NB4 (cell line): ENCODE measurements around the gene HS6ST3.

ENCODE experiments used
- MYC ChIP-seq: IDR thresholded peaks from 2 replicates; pipeline ENCODE4 v1.6.1; 2011; ENCODE audit warnings: low read depth, low read length
- POLR2A ChIP-seq: IDR thresholded peaks from 2 replicates; pipeline ENCODE4 v1.6.1; 2011; ENCODE audit warnings: mild to moderate bottlenecking; ENCODE audit not compliant: insufficient read length; ENCODE audit errors: extremely low read depth
- TF ChIP-seq, protein P1 (sequence below): IDR thresholded peaks from one replicate; pipeline ENCODE4 v1.5.1; 2012; ENCODE audit warnings: low read depth, low read length
- TF ChIP-seq, protein P2 (sequence below): IDR thresholded peaks from 2 replicates; pipeline ENCODE4 v1.6.1; 2011; ENCODE audit warnings: low read depth, low read length

- TF ChIP-seq POLR2A: no peak
- TF ChIP-seq, protein P1, sequence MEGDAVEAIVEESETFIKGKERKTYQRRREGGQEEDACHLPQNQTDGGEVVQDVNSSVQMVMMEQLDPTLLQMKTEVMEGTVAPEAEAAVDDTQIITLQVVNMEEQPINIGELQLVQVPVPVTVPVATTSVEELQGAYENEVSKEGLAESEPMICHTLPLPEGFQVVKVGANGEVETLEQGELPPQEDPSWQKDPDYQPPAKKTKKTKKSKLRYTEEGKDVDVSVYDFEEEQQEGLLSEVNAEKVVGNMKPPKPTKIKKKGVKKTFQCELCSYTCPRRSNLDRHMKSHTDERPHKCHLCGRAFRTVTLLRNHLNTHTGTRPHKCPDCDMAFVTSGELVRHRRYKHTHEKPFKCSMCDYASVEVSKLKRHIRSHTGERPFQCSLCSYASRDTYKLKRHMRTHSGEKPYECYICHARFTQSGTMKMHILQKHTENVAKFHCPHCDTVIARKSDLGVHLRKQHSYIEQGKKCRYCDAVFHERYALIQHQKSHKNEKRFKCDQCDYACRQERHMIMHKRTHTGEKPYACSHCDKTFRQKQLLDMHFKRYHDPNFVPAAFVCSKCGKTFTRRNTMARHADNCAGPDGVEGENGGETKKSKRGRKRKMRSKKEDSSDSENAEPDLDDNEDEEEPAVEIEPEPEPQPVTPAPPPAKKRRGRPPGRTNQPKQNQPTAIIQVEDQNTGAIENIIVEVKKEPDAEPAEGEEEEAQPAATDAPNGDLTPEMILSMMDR: no peak
- TF ChIP-seq, protein P2, sequence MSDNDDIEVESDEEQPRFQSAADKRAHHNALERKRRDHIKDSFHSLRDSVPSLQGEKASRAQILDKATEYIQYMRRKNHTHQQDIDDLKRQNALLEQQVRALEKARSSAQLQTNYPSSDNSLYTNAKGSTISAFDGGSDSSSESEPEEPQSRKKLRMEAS: no peak
- no peak for TF ChIP-seq MYC
These were observed 437.6 kb downstream of the HS6ST3 start for GRCh38 chr13:96527497-96527896.
